Natural killer cell (primary cell): ENCODE measurements around the gene DEK. TPM values are rescaled to one million over a fixed set of nuclear protein-coding genes. Genes with fewer than 3 reads are reported as not detected.

Experiments used
- ATAC-seq, 3 donors: fragments of 150-1000 bp in 2 of 3; fragments of 200-7000 bp in 1 of 3; cut with Tn5 transposase; 1 replicate in 1 of 3; 2 replicates in 2 of 3; pipeline ENCODE4 v1.10.0; 2021; ENCODE audit warnings: mild to moderate bottlenecking in 2 of 3, moderate library complexity in 2 of 3
- DNase-seq, 2 donors: peaks; one replicate each; pipeline versions ENCODE4 v3.0.0 to v3.0.0-alpha.2; 2013 to 2021; ENCODE audit warnings: mixed read lengths in 1 of 2
- H3K27ac ChIP-seq: one replicate; pipeline ENCODE4 v1.5.1; 2013; ENCODE audit warnings: mild to moderate bottlenecking, low read length
- H3K27me3 ChIP-seq: one replicate; pipeline ENCODE4 v1.6.1; 2013; ENCODE audit warnings: low read length; ENCODE audit not compliant: control insufficient read depth, insufficient read depth
- H3K36me3 ChIP-seq: one replicate; pipeline ENCODE4 v1.6.1; 2013; ENCODE audit warnings: low read length; ENCODE audit not compliant: control insufficient read depth, insufficient read depth
- H3K4me1 ChIP-seq: one replicate; pipeline ENCODE4 v1.6.1; 2013; ENCODE audit warnings: low read length; ENCODE audit not compliant: control insufficient read depth, insufficient read depth
- H3K4me3 ChIP-seq: one replicate; pipeline ENCODE4 v1.5.1; 2013; ENCODE audit warnings: low read length
- H3K9me3 ChIP-seq: one replicate; pipeline ENCODE4 v1.6.1; 2013; ENCODE audit warnings: low read length; ENCODE audit not compliant: control insufficient read depth, insufficient read depth
- H3K27ac Mint-ChIP-seq, 2 donors: one replicate each; pipeline ENCODE4 v1.8.0; 2022; ENCODE audit warnings: mild to moderate bottlenecking in 2 of 2, mixed read lengths in 2 of 2, moderate library complexity in 1 of 2
- H3K27me3 Mint-ChIP-seq, 2 donors: one replicate each; pipeline ENCODE4 v1.8.0; 2022; ENCODE audit warnings: low read depth in 2 of 2, mixed read lengths in 2 of 2
- H3K36me3 Mint-ChIP-seq: one replicate; pipeline ENCODE4 v1.8.0; 2022; ENCODE audit warnings: mixed read lengths
- H3K4me1 Mint-ChIP-seq, 2 donors: one replicate each; pipeline ENCODE4 v1.8.0; 2022; ENCODE audit warnings: mixed read lengths in 2 of 2
- H3K4me3 Mint-ChIP-seq: one replicate; pipeline ENCODE4 v1.8.0; 2022; ENCODE audit warnings: mild to moderate bottlenecking, moderate library complexity, mixed read lengths
- H3K9me3 Mint-ChIP-seq, 2 donors: one replicate each; pipeline ENCODE4 v1.8.0; 2022; ENCODE audit warnings: mixed read lengths in 2 of 2
- CTCF ChIP-seq: fragments of 200-600 bp; IDR thresholded peaks from one replicate; pipeline ENCODE4 v1.8.0; 2022; ENCODE audit warnings: antibody characterized with exemption
- WGBS: methylation state at CpG from one replicate; pipeline ENCODE4 v1.1.7; 2013; ENCODE audit warnings: missing lambda C conversion rate; ENCODE audit not compliant: insufficient coverage; 5-methylcytosine and 5-hydroxymethylcytosine counted together
- intact Hi-C: fragments of 100-400 bp; cut with micrococcal nuclease; formaldehyde crosslinking; loops from one replicate; pipeline ENCODE4 v1.14.2; 2022
- total RNA-seq, 4 donors: library from RNA; stranded (reverse); fragments of 120-200 nt in 1 of 4; gene quantifications; one replicate each; pipeline versions ENCODE4 v1.2.3 to v1.2.4, GENCODE V29; 2013 to 2022

DEK gene
- total RNA-seq, 3 donors from 2014 or later (not counting 1 experiment from before 2014, with no cell fraction given): 79.5 to 89.7 (median 80.9) TPM

- ATAC-seq: no peak
- H3K27me3 Mint-ChIP-seq: no peaks in the 10 kb centered on the region
Measured at GRCh38 chr6:18185624-18186023, 78.7 kb downstream of the DEK start.

GRCh38 chr6:18183766-18184165 lies 80.6 kb downstream of the DEK start:
- Histone ChIP-seq H3K9me3 (no peaks in the 10 kb centered on the region), H3K36me3 (peaks cover 5% of the 10 kb centered on the region), H3K4me1 (no peaks in the 10 kb centered on the region), H3K27me3 (no peaks in the 10 kb centered on the region), H3K27ac (no peak overlapping the region), H3K4me3 (no peak overlapping the region)
- no peaks in the 10 kb centered on the region for H3K4me1 Mint-ChIP-seq
- no peak for DNase-seq
- no peaks in the 10 kb centered on the region for H3K9me3 Mint-ChIP-seq
- 98% methylated on average over 3 of the region's 4 CpGs for WGBS
- no peaks in the 10 kb centered on the region for H3K27me3 Mint-ChIP-seq
- no peak for TF ChIP-seq CTCF
- no peak overlapping the region for H3K27ac Mint-ChIP-seq
- no peak overlapping the region for H3K4me3 Mint-ChIP-seq
- ATAC-seq: no peak
- no peaks in the 10 kb centered on the region for H3K36me3 Mint-ChIP-seq
- intact Hi-C loops: no loop called here

More at GRCh38 chr6:18185624-18186023, 78.7 kb downstream of the DEK start:
- Mint-ChIP-seq H3K4me1 (no peaks in the 10 kb centered on the region), H3K4me3 (no peak overlapping the region), H3K9me3 (no peaks in the 10 kb centered on the region), H3K27ac (no peak overlapping the region), H3K36me3 (no peaks in the 10 kb centered on the region)
- Histone ChIP-seq H3K4me3 (no peak overlapping the region), H3K27ac (no peak overlapping the region), H3K27me3 (no peaks in the 10 kb centered on the region), H3K4me1 (no peaks in the 10 kb centered on the region), H3K36me3 (peaks cover 7% of the 10 kb centered on the region), H3K9me3 (no peaks in the 10 kb centered on the region)
- intact Hi-C loops: no loop called here
- WGBS: 86% methylated on average over 1 of the region's 1 CpG
- no peak for TF ChIP-seq CTCF
- no peak for DNase-seq

- TF ChIP-seq CTCF: no peak
- WGBS: 75% methylated on average over 4 of the region's 4 CpGs
- Mint-ChIP-seq H3K36me3 (no peaks in the 10 kb centered on the region), H3K27ac (no peak overlapping the region), H3K4me1 (peaks cover 0 to 3% of the 10 kb centered on the region in 2 donors), H3K27me3 (no peaks in the 10 kb centered on the region), H3K4me3 (no peak overlapping the region), H3K9me3 (no peaks in the 10 kb centered on the region)
- H3K27ac ChIP-seq: no peak overlapping the region
- no peaks in the 10 kb centered on the region for H3K9me3 ChIP-seq
- DNase-seq (no peak), ATAC-seq (no peak)
- H3K27me3 ChIP-seq: no peaks in the 10 kb centered on the region
- H3K4me3 ChIP-seq: no peak overlapping the region
- H3K36me3 ChIP-seq: peaks cover 2% of the 10 kb centered on the region
- no peaks in the 10 kb centered on the region for H3K4me1 ChIP-seq
- intact Hi-C loops: no loop called here
Measured at GRCh38 chr6:18182568-18182967, 81.8 kb downstream of the DEK start.

GRCh38 chr6:18179770-18180356 lies 84.5 kb downstream of the DEK start:
- DNase-seq (no peak), ATAC-seq (no peak)
- Histone ChIP-seq H3K36me3 (no peaks in the 10 kb centered on the region), H3K27ac (no peak overlapping the region), H3K9me3 (no peaks in the 10 kb centered on the region), H3K4me3 (no peak overlapping the region), H3K27me3 (no peaks in the 10 kb centered on the region), H3K4me1 (no peaks in the 10 kb centered on the region)
- H3K27ac Mint-ChIP-seq: no peak overlapping the region
- H3K27me3 Mint-ChIP-seq: no peaks in the 10 kb centered on the region
- peaks cover 13 to 24% of the 10 kb centered on the region in 2 donors for H3K4me1 Mint-ChIP-seq
- no peak overlapping the region for H3K4me3 Mint-ChIP-seq
- WGBS: 73% methylated on average over 5 of the region's 5 CpGs
- intact Hi-C loops: no loop called here
- peaks cover 14% of the 10 kb centered on the region for H3K36me3 Mint-ChIP-seq
- no peak for TF ChIP-seq CTCF
- no peaks in the 10 kb centered on the region for H3K9me3 Mint-ChIP-seq
